Panc1 (cell line): ENCODE data around the gene FBXO47. TPM values are rescaled to one million over a fixed set of nuclear protein-coding genes. Genes with fewer than 3 reads are reported as not detected.

Source experiments
- ATAC-seq: fragments of 200-7000 bp; cut with Tn5 transposase; 2 replicates; pipeline ENCODE4 v1.9.1; 2020; ENCODE audit warnings: mild to moderate bottlenecking, moderate library complexity
- BruUV-seq: library from RNA; stranded (reverse); fragments of 400-500 nt; replicated peaks from 2 replicates; lab custom pipeline; 2021; lab: Mats Ljungman, UMichigan
- CTCF ChIA-PET: fragments of 300-600 bp; sonication (Branson Sonifier 250); formaldehyde crosslinking; loops from one replicate; lab custom pipeline; 2022; ENCODE audit warnings: antibody characterized with exemption; lab: Charles Lee
- POLR2A ChIA-PET: fragments of 300-600 bp; sonication (Branson Sonifier 250); formaldehyde crosslinking; loops from one replicate; lab custom pipeline; 2022; ENCODE audit warnings: antibody characterized with exemption; lab: Charles Lee
- DNase-seq: peaks from one replicate; pipeline ENCODE4 v3.0.0-alpha.2; 2010; ENCODE audit warnings: low read depth, low spot score
- H3K27ac ChIP-seq: 2 replicates; pipeline ENCODE4 v1.5.1; 2011; ENCODE audit warnings: mild to moderate bottlenecking, low read length, inconsistent platforms
- H3K27me3 ChIP-seq: fragments of 200-500 bp; sonication (Bioruptor generic); 2 replicates; pipeline ENCODE4 v1.6.0; 2014; ENCODE audit warnings: low read length, inconsistent platforms; ENCODE audit not compliant: control insufficient read depth, insufficient read depth
- H3K36me3 ChIP-seq: fragments of 200-500 bp; sonication (Bioruptor generic); 2 replicates; pipeline ENCODE4 v1.5.1; 2014; ENCODE audit warnings: inconsistent platforms, mild to moderate bottlenecking, low read length, moderate library complexity; ENCODE audit not compliant: control insufficient read depth, insufficient read depth
- H3K4me1 ChIP-seq: 2 replicates; pipeline ENCODE4 v1.5.1; 2011; ENCODE audit warnings: inconsistent platforms, mild to moderate bottlenecking, low read length, moderate library complexity; ENCODE audit not compliant: control insufficient read depth, insufficient read depth
- H3K4me3 ChIP-seq, 2 experiments: 2 replicates each; pipeline ENCODE4 v1.5.1; 2011 to 2012; ENCODE audit warnings: low read depth in 2 of 2, low read length in 2 of 2, mild to moderate bottlenecking in 2 of 2, inconsistent platforms in 1 of 2, moderate library complexity in 1 of 2
- H3K9me3 ChIP-seq: fragments of 200-500 bp; sonication (Bioruptor generic); 2 replicates; pipeline ENCODE4 v1.5.1; 2014; ENCODE audit warnings: low read depth, mild to moderate bottlenecking, inconsistent platforms, low read length, moderate library complexity; ENCODE audit not compliant: control insufficient read depth, insufficient read depth
- CTCF ChIP-seq: fragments of 450-650 bp; IDR thresholded peaks from 2 replicates; pipeline ENCODE4 v1.5.1; 2017; ENCODE audit warnings: mild to moderate bottlenecking
- POLR2AphosphoS5 ChIP-seq: IDR thresholded peaks from 2 replicates; pipeline ENCODE4 v1.6.1; 2012; ENCODE audit warnings: mild to moderate bottlenecking, low read depth, low read length, moderate library complexity
- REST ChIP-seq, 2 experiments: IDR thresholded peaks; 2 replicates each; pipeline ENCODE4 v1.6.1; 2011 to 2012; ENCODE audit warnings: low read depth in 2 of 2, control low read depth in 1 of 2, low read length in 1 of 2, mild to moderate bottlenecking in 1 of 2, moderate library complexity in 1 of 2; ENCODE audit not compliant: insufficient read depth in 1 of 2
- SIN3A ChIP-seq: IDR thresholded peaks from 2 replicates; pipeline ENCODE4 v1.6.1; 2012; ENCODE audit warnings: low read depth, mild to moderate bottlenecking, low read length, moderate library complexity, borderline replicate concordance; ENCODE audit not compliant: insufficient read depth
- TCF7L2 ChIP-seq: IDR thresholded peaks from 2 replicates; pipeline ENCODE4 v1.6.1; 2011; ENCODE audit warnings: mild to moderate bottlenecking, low read depth, low read length, inconsistent platforms
- in situ Hi-C: cut with HindIII; loops from 2 replicates; pipeline ENCODE4 v1.10.0; 2016; ENCODE audit warnings: low sequenced_read_pairs, low pct_unique_long_range_greater_than_20kb
- intact Hi-C: fragments of 100-400 bp; cut with micrococcal nuclease; formaldehyde crosslinking; loops from one replicate; pipeline ENCODE4 v1.10.0; 2022; ENCODE audit not compliant: unreplicated experiment
- total RNA-seq: library from RNA; stranded (reverse); gene quantifications from one replicate; pipeline ENCODE4 v1.2.1, GENCODE V29; 2021; ENCODE audit not compliant: unreplicated experiment

Gene FBXO47
- total RNA-seq, 1 experiment from 2014 or later: not detected

- CTCF ChIA-PET: interaction anchor here (1.0 kb wide), 1 partner anchor 171 kb away, joined by 13 read pairs; no protein-coding TSS in a partner anchor
Measured at GRCh38 chr17:38981636-38982035, 14.4 kb upstream of the FBXO47 start.

GRCh38 chr17:38980490-38981217 is 13.5 kb upstream of the FBXO47 start:
- BruUV-seq: no TSS peak
- ATAC-seq: no peak
- H3K4me3 ChIP-seq: no peak overlapping the region
- H3K4me1 ChIP-seq: no peaks in the 10 kb centered on the region
- in situ Hi-C loops: no loop called here
- no peaks in the 10 kb centered on the region for H3K9me3 ChIP-seq
- H3K27me3 ChIP-seq: no peaks in the 10 kb centered on the region
- H3K36me3 ChIP-seq: no peaks in the 10 kb centered on the region
- ChIA-PET POLR2A (no interaction called here), CTCF (no interaction called here)
- intact Hi-C loops: loop anchor here (5.0 kb wide), 1 partner anchor 172 kb away; the partner anchor contains the start of gene PLXDC1
- DNase-seq: no peak
- no peak overlapping the region for H3K27ac ChIP-seq
- TF ChIP-seq TCF7L2 (no peak), POLR2AphosphoS5 (no peak), REST (IDR thresholded peaks at IDR 0.05; ENCODE audit: insufficient read depth in 1 of 2, low read depth in 2 of 2, low read length in 1 of 2) (no peak), SIN3A (no peak), CTCF (no peak)

More at GRCh38 chr17:38981636-38982035, 14.4 kb upstream of the FBXO47 start:
- intact Hi-C loops (loop anchor here (5.0 kb wide), 1 partner anchor 171 kb away; the partner anchor contains the start of gene PLXDC1), in situ Hi-C loops (no loop called here)
- Histone ChIP-seq H3K9me3 (no peaks in the 10 kb centered on the region), H3K36me3 (no peaks in the 10 kb centered on the region), H3K4me1 (no peaks in the 10 kb centered on the region), H3K4me3 (no peak overlapping the region), H3K27me3 (no peaks in the 10 kb centered on the region), H3K27ac (no peak overlapping the region)
- no TSS peak for BruUV-seq
- POLR2A ChIA-PET: no interaction called here
- ATAC-seq (no peak), DNase-seq (no peak)
- no peak for TF ChIP-seq SIN3A
- TF ChIP-seq POLR2AphosphoS5: no peak
- TF ChIP-seq CTCF: no peak
- TF ChIP-seq REST (IDR thresholded peaks at IDR 0.05; ENCODE audit: insufficient read depth in 1 of 2, low read depth in 2 of 2, low read length in 1 of 2): no peak
- no peak for TF ChIP-seq TCF7L2
